ENCODE data around the gene ARHGEF28. TPM values are rescaled to one million over a fixed set of nuclear protein-coding genes. Genes with fewer than 3 reads are reported as not detected.

The ARHGEF28 gene
- total RNA-seq, 2 experiments from 2014 or later: not detected

GRCh38 chr5:73887688-73888087 is 261.7 kb downstream of the ARHGEF28 start:
- H3K36me3 Mint-ChIP-seq: no peaks in the 10 kb centered on the region
- H3K4me1 Mint-ChIP-seq: no peaks in the 10 kb centered on the region
- peaks cover 55% of the 10 kb centered on the region for H3K27me3 Mint-ChIP-seq
- H3K9me3 Mint-ChIP-seq (ENCODE audit: low read depth): peaks cover 4% of the 10 kb centered on the region
- ATAC-seq: no peak
- no peak for DNase-seq
- CTCF ChIA-PET: no interaction called here
- H3K4me3 Mint-ChIP-seq: no peak overlapping the region
- no peak overlapping the region for H3K27ac Mint-ChIP-seq

GRCh38 chr5:73890569-73890968 is 264.6 kb downstream of the ARHGEF28 start:
- Mint-ChIP-seq H3K27ac (no peak overlapping the region), H3K4me3 (no peak overlapping the region), H3K27me3 (peaks cover 46% of the 10 kb centered on the region), H3K4me1 (peaks cover 8% of the 10 kb centered on the region), H3K36me3 (no peaks in the 10 kb centered on the region), H3K9me3 (ENCODE audit: low read depth) (peaks cover 4% of the 10 kb centered on the region)
- DNase-seq (no peak), ATAC-seq (no peak)
- CTCF ChIA-PET: no interaction called here

GRCh38 chr5:73892218-73892617 is 266.2 kb downstream of the ARHGEF28 start:
- no peak for DNase-seq
- Mint-ChIP-seq H3K27me3 (peaks cover 42% of the 10 kb centered on the region), H3K4me3 (no peak overlapping the region), H3K4me1 (peaks cover 15% of the 10 kb centered on the region), H3K36me3 (no peaks in the 10 kb centered on the region), H3K9me3 (ENCODE audit: low read depth) (peaks cover 4% of the 10 kb centered on the region), H3K27ac (no peak overlapping the region)
- CTCF ChIA-PET: no interaction called here
- ATAC-seq: no peak

- CTCF ChIA-PET: no interaction called here
- no peak for ATAC-seq
These were observed 266.8 kb downstream of the ARHGEF28 start for GRCh38 chr5:73892806-73893205.

GRCh38 chr5:73893813-73894212 is 267.8 kb downstream of the ARHGEF28 start:
- H3K4me1 Mint-ChIP-seq: peaks cover 22% of the 10 kb centered on the region
- ATAC-seq (no peak), DNase-seq (no peak)
- CTCF ChIA-PET: interaction anchor here (1.5 kb wide), 1 partner anchor 9 kb away, joined by 6 read pairs; no protein-coding TSS in a partner anchor
- H3K36me3 Mint-ChIP-seq: no peaks in the 10 kb centered on the region
- H3K27ac Mint-ChIP-seq: no peak overlapping the region
- H3K9me3 Mint-ChIP-seq (ENCODE audit: low read depth): peaks cover 4% of the 10 kb centered on the region
- H3K27me3 Mint-ChIP-seq: peaks cover 34% of the 10 kb centered on the region
- no peak overlapping the region for H3K4me3 Mint-ChIP-seq

More at GRCh38 chr5:73892806-73893205, 266.8 kb downstream of the ARHGEF28 start:
- Mint-ChIP-seq H3K36me3 (no peaks in the 10 kb centered on the region), H3K27me3 (peaks cover 39% of the 10 kb centered on the region), H3K4me3 (no peak overlapping the region), H3K4me1 (peaks cover 15% of the 10 kb centered on the region), H3K9me3 (ENCODE audit: low read depth) (peaks cover 4% of the 10 kb centered on the region), H3K27ac (no peak overlapping the region)
- DNase-seq: no peak

GRCh38 chr5:73894860-73895259 is 268.9 kb downstream of the ARHGEF28 start:
- Mint-ChIP-seq H3K27ac (peak overlapping the region; percentile 3), H3K9me3 (ENCODE audit: low read depth) (peaks cover 4% of the 10 kb centered on the region), H3K27me3 (peaks cover 34% of the 10 kb centered on the region), H3K4me3 (no peak overlapping the region), H3K4me1 (peaks cover 31% of the 10 kb centered on the region), H3K36me3 (no peaks in the 10 kb centered on the region)
- CTCF ChIA-PET: interaction anchor here (1.5 kb wide), 1 partner anchor 8 kb away, joined by 6 read pairs; no protein-coding TSS in a partner anchor
- ATAC-seq (no peak), DNase-seq (no peak)

GRCh38 chr5:73895471-73895870 is 269.5 kb downstream of the ARHGEF28 start:
- ATAC-seq (peak; percentile 50), DNase-seq (peak; percentile 41)
- H3K36me3 Mint-ChIP-seq: no peaks in the 10 kb centered on the region
- H3K27ac Mint-ChIP-seq: no peak overlapping the region
- H3K4me1 Mint-ChIP-seq: peaks cover 31% of the 10 kb centered on the region
- peaks cover 33% of the 10 kb centered on the region for H3K27me3 Mint-ChIP-seq
- H3K4me3 Mint-ChIP-seq: no peak overlapping the region
- CTCF ChIA-PET: no interaction called here
- H3K9me3 Mint-ChIP-seq (ENCODE audit: low read depth): peaks cover 4% of the 10 kb centered on the region

- CTCF ChIA-PET: no interaction called here
- DNase-seq (no peak), ATAC-seq (no peak)
- H3K36me3 Mint-ChIP-seq: no peaks in the 10 kb centered on the region
- peaks cover 4% of the 10 kb centered on the region for H3K9me3 Mint-ChIP-seq (ENCODE audit: low read depth)
- H3K4me1 Mint-ChIP-seq: peaks cover 31% of the 10 kb centered on the region
- no peak overlapping the region for H3K4me3 Mint-ChIP-seq
- peaks cover 37% of the 10 kb centered on the region for H3K27me3 Mint-ChIP-seq
- no peak overlapping the region for H3K27ac Mint-ChIP-seq
These were observed 270.1 kb downstream of the ARHGEF28 start for GRCh38 chr5:73896097-73896496.

- no peak for ATAC-seq
These were observed 270.7 kb downstream of the ARHGEF28 start for GRCh38 chr5:73896668-73897067.

GRCh38 chr5:73897893-73898292 is 271.9 kb downstream of the ARHGEF28 start:
- Mint-ChIP-seq H3K27ac (no peak overlapping the region), H3K4me1 (peaks cover 31% of the 10 kb centered on the region), H3K9me3 (ENCODE audit: low read depth) (no peaks in the 10 kb centered on the region), H3K27me3 (peaks cover 38% of the 10 kb centered on the region), H3K4me3 (no peak overlapping the region), H3K36me3 (no peaks in the 10 kb centered on the region)
- CTCF ChIA-PET: no interaction called here
- no peak for ATAC-seq
- DNase-seq: no peak

More at GRCh38 chr5:73896668-73897067, 270.7 kb downstream of the ARHGEF28 start:
- H3K27me3 Mint-ChIP-seq: peaks cover 39% of the 10 kb centered on the region
- CTCF ChIA-PET: no interaction called here
- no peak overlapping the region for H3K4me3 Mint-ChIP-seq
- H3K36me3 Mint-ChIP-seq: no peaks in the 10 kb centered on the region
- peaks cover 4% of the 10 kb centered on the region for H3K9me3 Mint-ChIP-seq (ENCODE audit: low read depth)
- peaks cover 31% of the 10 kb centered on the region for H3K4me1 Mint-ChIP-seq
- no peak for DNase-seq
- H3K27ac Mint-ChIP-seq: no peak overlapping the region

- Mint-ChIP-seq H3K27ac (no peak overlapping the region), H3K9me3 (ENCODE audit: low read depth) (no peaks in the 10 kb centered on the region), H3K27me3 (peaks cover 45% of the 10 kb centered on the region), H3K4me1 (peaks cover 31% of the 10 kb centered on the region), H3K4me3 (no peak overlapping the region), H3K36me3 (no peaks in the 10 kb centered on the region)
- DNase-seq (no peak), ATAC-seq (peak; percentile 73)
- CTCF ChIA-PET: interaction anchor here (1.3 kb wide), 1 partner anchor 741 kb away, joined by 3 read pairs; the partner anchor contains the start of gene ENC1
These were observed 273.1 kb downstream of the ARHGEF28 start for GRCh38 chr5:73899055-73899454.

- H3K4me1 Mint-ChIP-seq: peaks cover 28% of the 10 kb centered on the region
- no peak overlapping the region for H3K27ac Mint-ChIP-seq
- no peak overlapping the region for H3K4me3 Mint-ChIP-seq
- peaks cover 47% of the 10 kb centered on the region for H3K27me3 Mint-ChIP-seq
- no peak for ATAC-seq
- CTCF ChIA-PET: interaction anchor here (1.3 kb wide), 1 partner anchor 740 kb away, joined by 3 read pairs; the partner anchor contains the start of gene ENC1
- no peaks in the 10 kb centered on the region for H3K36me3 Mint-ChIP-seq
- H3K9me3 Mint-ChIP-seq (ENCODE audit: low read depth): no peaks in the 10 kb centered on the region
- DNase-seq: no peak
These were observed 273.9 kb downstream of the ARHGEF28 start for GRCh38 chr5:73899916-73900315.

- H3K27me3 Mint-ChIP-seq: peaks cover 47% of the 10 kb centered on the region
- peaks cover 23% of the 10 kb centered on the region for H3K4me1 Mint-ChIP-seq
- H3K27ac Mint-ChIP-seq: no peak overlapping the region
- H3K36me3 Mint-ChIP-seq: no peaks in the 10 kb centered on the region
- CTCF ChIA-PET: interaction anchor here (1.3 kb wide), 1 partner anchor 740 kb away, joined by 3 read pairs; the partner anchor contains the start of gene ENC1
- no peaks in the 10 kb centered on the region for H3K9me3 Mint-ChIP-seq (ENCODE audit: low read depth)
- no peak overlapping the region for H3K4me3 Mint-ChIP-seq
- DNase-seq (no peak), ATAC-seq (no peak)
These were observed 274.6 kb downstream of the ARHGEF28 start for GRCh38 chr5:73900566-73900965.

- CTCF ChIA-PET: interaction anchor here (2.4 kb wide), 3 partner anchors 741 to 748 kb away, joined by 11 to 29 read pairs (median 24); partner anchors contain the start of gene ENC1
- Mint-ChIP-seq H3K27ac (no peak overlapping the region), H3K4me1 (peaks cover 18% of the 10 kb centered on the region), H3K36me3 (no peaks in the 10 kb centered on the region), H3K27me3 (peaks cover 48% of the 10 kb centered on the region), H3K4me3 (no peak overlapping the region), H3K9me3 (ENCODE audit: low read depth) (no peaks in the 10 kb centered on the region)
- ATAC-seq: no peak
- DNase-seq: no peak
These were observed 275.0 kb downstream of the ARHGEF28 start for GRCh38 chr5:73901043-73901442.

Measured in activated CD8-positive, alpha-beta memory T cell treated with anti-CD3 and anti-CD28 coated beads, Interleukin-2, amount 10 ng/mL, durations not matched to agents 7 days and 5 days (primary cell).